HepG2 (cell line): Measurements from ENCODE around the gene AVPR2. TPM values are rescaled to one million over a fixed set of nuclear protein-coding genes. Genes with fewer than 3 reads are reported as not detected.

Source experiments
- ATAC-seq: fragments of 200-7000 bp; cut with Tn5 transposase; 3 replicates; pipeline ENCODE4 v1.9.1; 2020; ENCODE audit warnings: mild to moderate bottlenecking, moderate library complexity
- BruUV-seq: library from RNA; stranded (reverse); fragments of 400-500 nt; replicated peaks from 2 replicates; lab custom pipeline; 2021; lab: Mats Ljungman, UMichigan
- CTCF ChIA-PET: fragments of 300-600 bp; formaldehyde crosslinking; extraction: SDS; loops from one replicate; lab custom pipeline; 2021; ENCODE audit warnings: low total read pairs, inconsistent platforms, low intra/inter-chr PET ratio; lab: Yijun Ruan, JAX
- POLR2A ChIA-PET: fragments of 350-600 bp; sonication (Branson Sonifier 250); formaldehyde crosslinking; loops from one replicate; lab custom pipeline; 2020; ENCODE audit warnings: antibody characterized with exemption, inconsistent platforms; lab: Yijun Ruan, JAX
- DNase-seq: peaks from one replicate; pipeline ENCODE4 v3.0.0-alpha.2; 2015; ENCODE audit warnings: low spot score
- FAIRE-seq: peaks from 3 replicates; lab custom pipeline; 2011; peaks lifted over from hg19 to GRCh38; lab: Jason Lieb, UNC
- H2AFZ ChIP-seq: one replicate; pipeline ENCODE4 v1.6.1; 2011; ENCODE audit warnings: low read length, inconsistent platforms
- H3K27ac ChIP-seq: fragments of 300-600 bp; 3 replicates; pipeline ENCODE4 v1.8.0; 2011; ENCODE audit warnings: mixed run types, mild to moderate bottlenecking, mixed read lengths, low read length, inconsistent platforms; ENCODE audit not compliant: insufficient read depth; ENCODE audit errors: extremely low read length
- H3K27me3 ChIP-seq, 2 experiments: fragments of 200-600 bp in 1 of 2; 2 replicates in 1 of 2; 3 replicates in 1 of 2; pipeline versions ENCODE4 v1.6.0 to v1.8.0; 2011; ENCODE audit warnings: low read length in 2 of 2, mild to moderate bottlenecking in 2 of 2, moderate library complexity in 2 of 2, inconsistent platforms in 1 of 2; ENCODE audit not compliant: insufficient read depth in 2 of 2, control insufficient read depth in 1 of 2
- H3K36me3 ChIP-seq, 2 experiments: fragments of 200-600 bp in 1 of 2; replicated peaks in 1 of 2; 2 replicates in 1 of 2; 3 replicates in 1 of 2; pipeline versions ENCODE4 v1.5.1 to v1.8.0; 2011; ENCODE audit warnings: low read length in 2 of 2, inconsistent platforms in 1 of 2; ENCODE audit not compliant: insufficient read depth in 2 of 2, control insufficient read depth in 1 of 2
- H3K4me1 ChIP-seq: 2 replicates; pipeline ENCODE4 v1.5.1; 2012; ENCODE audit warnings: low read length, inconsistent platforms; ENCODE audit not compliant: insufficient read depth
- H3K4me2 ChIP-seq: 2 replicates; pipeline ENCODE4 v1.6.0; 2011; ENCODE audit warnings: low read depth, low read length, inconsistent platforms
- H3K4me3 ChIP-seq, 3 experiments: fragments of 200-600 bp in 1 of 3; sonication (generic), shearing (Covaris generic) in 1 of 3; replicated peaks in 1 of 3; 2 replicates each; pipeline ENCODE4 v1.5.1; 2011 to 2016; ENCODE audit warnings: low read length in 3 of 3, inconsistent platforms in 2 of 3, low read depth in 2 of 3, mild to moderate bottlenecking in 2 of 3, control low read depth in 1 of 3, mixed read lengths in 1 of 3; ENCODE audit not compliant: insufficient read depth in 1 of 3
- H3K79me2 ChIP-seq: one replicate; pipeline ENCODE4 v1.6.1; 2011; ENCODE audit warnings: low read length, inconsistent platforms; ENCODE audit not compliant: insufficient read depth
- H3K9ac ChIP-seq: 2 replicates; pipeline ENCODE4 v1.6.0; 2011; ENCODE audit warnings: mild to moderate bottlenecking, low read depth, low read length, inconsistent platforms; ENCODE audit not compliant: insufficient read depth
- H3K9me3 ChIP-seq: 2 replicates; pipeline ENCODE4 v1.5.1; 2012; ENCODE audit warnings: mild to moderate bottlenecking, low read length
- H4K20me1 ChIP-seq: 2 replicates; pipeline ENCODE4 v1.6.0; 2011; ENCODE audit warnings: inconsistent platforms, mild to moderate bottlenecking, low read length, moderate library complexity; ENCODE audit not compliant: insufficient read depth
- CTCF ChIP-seq: sonication (generic); formaldehyde crosslinking; IDR thresholded peaks from 2 replicates; pipeline ENCODE4 v1.5.0; 2020; ENCODE audit warnings: mild to moderate bottlenecking, missing genetic modification reagents, moderate library complexity
- WGBS: methylation state at CpG from one replicate; pipeline ENCODE4 v1.1.6; 2017; ENCODE audit warnings: low lambda C conversion rate; 5-methylcytosine and 5-hydroxymethylcytosine counted together
- in situ Hi-C: cut with HindIII; loops from 2 replicates; pipeline ENCODE4 v1.10.0; 2017; ENCODE audit warnings: low pct_unique_long_range_greater_than_20kb; ENCODE audit not compliant: extremely low pct_ligation_motif_present
- intact Hi-C: fragments of 100-400 bp; cut with micrococcal nuclease; formaldehyde crosslinking; loops from one replicate; pipeline ENCODE4 v1.10.0; 2022; ENCODE audit not compliant: unreplicated experiment
- polyA plus RNA-seq, 8 experiments: library from polyadenylated mRNA; depleted of rRNA in 3 of 8; stranded (reverse) in 7 of 8; unstranded in 1 of 8; fragments of >200 nt; fragmentation: Illumina TruSeq in 4 of 8; extraction: Trizol in 4 of 8; gene quantifications; 2 replicates each; pipeline versions ENCODE4 v1.2.1 to v1.2.3, GENCODE V29; 2011 to 2016; ENCODE audit warnings: low read depth in 4 of 8, missing spikeins in 1 of 8, mixed read lengths in 1 of 8; ENCODE audit not compliant: insufficient read depth in 1 of 8
- total RNA-seq, 5 experiments: library from RNA; depleted of rRNA; stranded (reverse); fragments of >200 nt; fragmentation: Illumina TruSeq; extraction: Trizol; gene quantifications; 2 replicates each; pipeline ENCODE4 v1.2.3, GENCODE V29; 2016; ENCODE audit warnings: low read depth in 1 of 5
- TF ChIP-seq, protein P1 (sequence below): sonication (generic); formaldehyde crosslinking; IDR thresholded peaks from 2 replicates; pipeline ENCODE4 v1.5.1; 2020; ENCODE audit warnings: mild to moderate bottlenecking, missing genetic modification reagents, moderate library complexity

AVPR2 gene
- total and polyA plus RNA-seq, 2 of the 13 experiments (the other 11 are each of a cell fraction or from before 2014, with no cell fraction given) = not detected

DNA sequence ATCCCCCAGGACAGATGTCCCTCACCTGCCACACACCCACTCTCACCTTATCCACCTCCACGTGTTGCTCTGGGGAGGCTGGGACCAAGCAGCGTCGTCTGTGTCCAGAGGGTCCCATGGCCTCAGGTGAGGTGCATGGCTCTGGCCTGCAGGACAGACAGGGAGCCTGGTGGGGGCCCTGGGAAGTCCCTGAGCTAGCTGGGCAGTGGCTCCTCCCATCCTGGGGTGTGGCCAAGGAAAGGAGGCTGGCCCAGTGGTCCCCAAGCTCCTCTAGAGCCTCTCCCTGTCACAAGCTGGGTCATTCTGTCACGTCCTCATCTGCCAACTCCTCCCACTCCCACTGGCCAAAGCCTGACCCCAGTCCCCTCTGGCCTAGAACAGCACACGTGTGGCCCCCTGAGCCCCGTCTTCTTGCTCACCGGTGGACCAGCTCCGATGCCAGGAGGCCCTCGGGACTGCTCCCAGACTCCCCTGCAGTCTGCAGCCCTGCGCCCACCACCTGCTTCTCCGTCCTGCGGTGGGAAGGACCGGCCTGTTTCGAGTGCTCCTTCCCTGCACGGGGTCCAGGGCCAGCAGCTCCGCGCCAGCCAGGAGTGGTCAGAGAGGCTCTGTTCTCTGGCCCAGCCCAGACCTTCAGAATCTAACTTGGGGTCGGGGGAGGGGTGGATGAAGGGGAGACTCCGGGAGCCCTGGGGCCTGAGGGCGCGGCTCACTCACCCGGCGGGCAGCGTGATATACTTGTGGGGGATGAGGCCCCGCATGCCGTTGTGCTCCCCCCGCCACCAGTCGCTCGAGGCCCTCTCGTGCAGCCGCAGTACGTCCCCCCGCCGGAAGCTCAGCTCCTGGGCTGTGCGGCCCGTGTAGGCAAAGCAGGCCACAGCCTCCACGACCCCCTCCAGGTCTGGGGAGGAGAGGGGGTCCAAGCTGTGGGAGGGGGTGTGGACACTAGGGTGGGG, 4.8 kb downstream of the AVPR2 start:
- H2AFZ ChIP-seq = no peak overlapping the region
- no peak overlapping the region for H3K4me2 ChIP-seq
- H3K27me3 ChIP-seq = peaks cover 0 to 4% of the 10 kb centered on the region in 2 experiments; a peak in 1 of 5 replicates
- no peaks in the 10 kb centered on the region for H3K79me2 ChIP-seq
- WGBS = no CpG with 5 or more reads among the region's 37 CpGs
- no peaks in the 10 kb centered on the region for H3K9me3 ChIP-seq
- DNase-seq (peak; percentile 10), FAIRE-seq (no peak), ATAC-seq (peak; percentile 53)
- no peaks in the 10 kb centered on the region for H3K36me3 ChIP-seq
- H3K4me3 ChIP-seq = no peak overlapping the region
- intact Hi-C loops (no loop called here), in situ Hi-C loops (no loop called here)
- ChIA-PET POLR2A (no interaction called here), CTCF (no interaction called here)
- H4K20me1 ChIP-seq = no peaks in the 10 kb centered on the region
- H3K27ac ChIP-seq = no peak overlapping the region
- TF ChIP-seq CTCF = no peak
- TF ChIP-seq, protein P1, sequence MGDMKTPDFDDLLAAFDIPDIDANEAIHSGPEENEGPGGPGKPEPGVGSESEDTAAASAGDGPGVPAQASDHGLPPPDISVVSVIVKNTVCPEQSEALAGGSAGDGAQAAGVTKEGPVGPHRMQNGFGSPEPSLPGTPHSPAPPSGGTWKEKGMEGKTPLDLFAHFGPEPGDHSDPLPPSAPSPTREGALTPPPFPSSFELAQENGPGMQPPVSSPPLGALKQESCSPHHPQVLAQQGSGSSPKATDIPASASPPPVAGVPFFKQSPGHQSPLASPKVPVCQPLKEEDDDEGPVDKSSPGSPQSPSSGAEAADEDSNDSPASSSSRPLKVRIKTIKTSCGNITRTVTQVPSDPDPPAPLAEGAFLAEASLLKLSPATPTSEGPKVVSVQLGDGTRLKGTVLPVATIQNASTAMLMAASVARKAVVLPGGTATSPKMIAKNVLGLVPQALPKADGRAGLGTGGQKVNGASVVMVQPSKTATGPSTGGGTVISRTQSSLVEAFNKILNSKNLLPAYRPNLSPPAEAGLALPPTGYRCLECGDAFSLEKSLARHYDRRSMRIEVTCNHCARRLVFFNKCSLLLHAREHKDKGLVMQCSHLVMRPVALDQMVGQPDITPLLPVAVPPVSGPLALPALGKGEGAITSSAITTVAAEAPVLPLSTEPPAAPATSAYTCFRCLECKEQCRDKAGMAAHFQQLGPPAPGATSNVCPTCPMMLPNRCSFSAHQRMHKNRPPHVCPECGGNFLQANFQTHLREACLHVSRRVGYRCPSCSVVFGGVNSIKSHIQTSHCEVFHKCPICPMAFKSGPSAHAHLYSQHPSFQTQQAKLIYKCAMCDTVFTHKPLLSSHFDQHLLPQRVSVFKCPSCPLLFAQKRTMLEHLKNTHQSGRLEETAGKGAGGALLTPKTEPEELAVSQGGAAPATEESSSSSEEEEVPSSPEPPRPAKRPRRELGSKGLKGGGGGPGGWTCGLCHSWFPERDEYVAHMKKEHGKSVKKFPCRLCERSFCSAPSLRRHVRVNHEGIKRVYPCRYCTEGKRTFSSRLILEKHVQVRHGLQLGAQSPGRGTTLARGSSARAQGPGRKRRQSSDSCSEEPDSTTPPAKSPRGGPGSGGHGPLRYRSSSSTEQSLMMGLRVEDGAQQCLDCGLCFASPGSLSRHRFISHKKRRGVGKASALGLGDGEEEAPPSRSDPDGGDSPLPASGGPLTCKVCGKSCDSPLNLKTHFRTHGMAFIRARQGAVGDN (CRISPR knock-in tag) = peak; percentile 27; the same call in 1 of the 2 replicates
- H3K4me1 ChIP-seq = peaks cover 5% of the 10 kb centered on the region
- H3K9ac ChIP-seq = no peak overlapping the region
- no TSS peak for BruUV-seq
